ENCODE results near the gene TMEM176A.

DNA sequence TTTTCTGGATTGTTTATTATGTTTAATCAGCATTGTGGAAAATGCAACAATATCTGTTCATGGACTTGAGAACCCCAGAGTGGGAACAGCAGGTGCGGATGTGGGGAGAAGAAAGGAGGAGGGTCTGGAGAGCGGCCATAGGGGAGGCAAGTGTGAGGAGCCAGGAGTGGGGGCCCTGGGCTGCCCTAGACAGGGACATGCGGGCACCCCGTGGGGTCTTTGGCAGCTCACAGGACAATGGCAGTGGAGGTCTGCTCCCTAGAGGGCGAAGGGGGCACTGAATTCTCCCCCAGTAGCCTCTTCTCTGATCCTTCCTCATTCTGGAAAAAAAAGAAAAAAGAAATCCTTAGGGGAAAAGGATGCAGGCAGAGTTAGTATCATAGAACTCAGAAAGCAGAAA lies 9.3 kb upstream of the TMEM176A start:
- TF ChIP-seq EZH2 (IDR thresholded peaks at IDR 0.05), result no peak
- no peak for TF ChIP-seq POLR2AphosphoS5 (IDR thresholded peaks at IDR 0.05; ENCODE audit: borderline replicate concordance, low read depth, low read length)
